Left cardiac atrium (tissue), 4 donors: ENCODE results near the gene RXFP1. TPM values are rescaled to one million over a fixed set of nuclear protein-coding genes. Genes with fewer than 3 reads are reported as not detected.

ENCODE experiments used
- ATAC-seq, 2 donors: fragments of 200-7000 bp; cut with Tn5 transposase; one replicate each; pipeline ENCODE4 v1.9.1; 2020; ENCODE audit warnings: mild to moderate bottlenecking in 2 of 2, moderate library complexity in 2 of 2
- DNase-seq: peaks from one replicate; pipeline ENCODE4 v3.0.0-alpha.2; 2020
- intact Hi-C, 2 donors: fragments of 100-400 bp; cut with DNase I; formaldehyde crosslinking; loops; one replicate each; pipeline versions ENCODE4 v1.14.1 to v1.15.1; 2022 to 2023
- total RNA-seq, 2 donors: library from RNA; stranded (reverse); fragmentation: NEBNext Ultra II Directional; extraction: Animal tissue kit (Norgen Biotek cat#: 25700); gene quantifications; one replicate each; pipeline ENCODE4 v1.2.1, GENCODE V29; 2021
- donor health status: DM: no; HTN: yes; CAD: no.
- donor health status: DM: no; HTN: yes; CAD: no; lungs with severe emphysema.
- donor health status: DM: yes; HTN: yes; CAD: no.
- donor health status: Dilated cardiomyopathy.

Gene RXFP1
- total RNA-seq, 2 donors from 2014 or later, result 0.18 TPM; not detected in 1

GRCh38 chr4:158540125-158540907, 18.6 kb downstream of the RXFP1 start:
- intact Hi-C loops, result no loop called here
- DNase-seq (no peak), ATAC-seq (no peak)

DNA sequence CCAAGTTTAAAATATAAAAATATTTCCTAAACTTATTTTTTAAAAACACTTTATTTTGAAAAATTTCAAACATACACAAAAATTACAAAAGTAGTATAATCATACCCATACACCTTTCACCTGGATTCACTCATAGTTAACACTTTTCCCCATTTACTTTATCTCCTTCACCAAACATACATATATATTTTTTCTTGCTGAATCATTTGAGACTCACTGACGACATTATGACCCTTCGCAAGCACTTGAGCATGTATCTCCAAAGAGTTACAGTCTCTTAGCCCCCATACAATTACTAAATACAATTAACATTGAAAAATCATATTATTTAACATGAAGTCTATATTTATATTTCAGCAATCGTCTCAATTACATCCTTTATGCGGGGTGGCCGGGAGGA, 19.8 kb downstream of the RXFP1 start:
- intact Hi-C loops, result no loop called here
- DNase-seq (no peak), ATAC-seq (no peak)

- intact Hi-C loops, result no loop called here
- no peak for DNase-seq
- no peak for ATAC-seq
Observed at GRCh38 chr4:158543191-158543590, 21.5 kb downstream of the RXFP1 start.

GRCh38 chr4:158544141-158544540, 22.5 kb downstream of the RXFP1 start:
- intact Hi-C loops, result no loop called here

GRCh38 chr4:158553364-158553763, 31.7 kb downstream of the RXFP1 start:
- intact Hi-C loops, result no loop called here
- ATAC-seq (no peak), DNase-seq (no peak)

More at GRCh38 chr4:158544141-158544540, 22.5 kb downstream of the RXFP1 start:
- ATAC-seq (no peak), DNase-seq (no peak)

- intact Hi-C loops, result no loop called here
- ATAC-seq (no peak), DNase-seq (no peak)
Observed at GRCh38 chr4:158560284-158560683, 38.6 kb downstream of the RXFP1 start.

DNA sequence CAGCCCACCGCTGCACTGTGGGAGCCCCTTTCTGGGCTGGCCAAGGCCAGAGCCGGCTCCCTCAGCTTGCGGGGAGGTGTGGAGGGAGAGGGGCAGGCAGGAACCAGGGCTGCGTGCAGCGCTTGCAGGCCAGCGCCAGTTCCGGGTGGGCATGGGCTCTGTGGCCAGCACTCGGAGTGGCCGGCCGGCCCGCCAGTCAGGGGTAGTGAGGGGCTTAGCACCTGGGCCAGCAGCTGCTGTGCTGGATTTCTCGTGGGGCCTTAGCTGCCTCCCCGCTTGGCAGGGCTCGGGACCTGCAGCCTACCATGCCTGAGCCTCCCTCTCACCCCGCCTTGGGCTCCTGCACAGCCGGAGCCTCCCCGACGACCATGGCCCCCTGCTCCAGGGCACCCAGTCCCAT, 45.2 kb downstream of the RXFP1 start:
- no peak for DNase-seq
- ATAC-seq, result no peak
- intact Hi-C loops, result no loop called here

DNA sequence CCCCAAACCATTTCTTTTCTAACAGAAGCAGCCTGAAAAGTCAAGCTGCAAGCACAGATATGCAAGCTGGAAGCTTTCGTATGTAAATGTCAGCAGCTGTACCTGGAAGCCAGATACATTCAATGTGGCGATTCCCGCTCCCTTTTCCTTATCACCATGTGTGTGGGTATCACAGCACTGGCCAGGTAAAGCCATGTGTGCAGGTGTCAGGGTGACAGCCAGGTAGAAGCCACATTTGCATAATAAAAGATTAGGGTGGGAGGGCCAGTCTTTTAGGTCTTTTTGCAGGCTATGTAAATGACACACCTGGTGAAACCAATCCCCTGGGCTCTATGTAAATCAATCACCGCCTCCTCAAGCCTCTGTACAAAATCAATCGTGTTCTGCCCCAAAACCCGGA, 50.1 kb downstream of the RXFP1 start:
- DNase-seq (no peak), ATAC-seq (no peak)
- intact Hi-C loops, result no loop called here

GRCh38 chr4:158572608-158573007, 50.9 kb downstream of the RXFP1 start:
- intact Hi-C loops, result no loop called here
- no peak for ATAC-seq
- no peak for DNase-seq

DNA sequence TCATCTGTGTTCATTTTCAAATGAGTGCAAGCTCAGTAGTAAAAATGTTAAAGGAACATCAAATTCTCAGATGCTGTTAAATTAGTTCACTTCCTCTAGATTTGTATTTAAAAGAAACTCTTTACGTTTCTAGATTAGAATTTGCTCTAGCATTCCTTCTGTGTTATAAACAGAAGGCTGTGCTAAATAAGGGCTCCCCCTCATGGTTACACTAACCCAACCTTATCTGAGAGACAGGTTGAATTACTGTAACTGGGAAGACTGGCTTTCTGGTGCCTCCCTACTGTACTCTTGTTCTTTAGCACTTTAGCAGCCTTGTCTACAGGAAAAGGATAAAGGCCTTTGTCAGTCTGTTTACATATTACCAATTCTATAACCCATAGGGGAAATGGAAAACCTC, 56.8 kb downstream of the RXFP1 start:
- DNase-seq, result no peak
- intact Hi-C loops, result no loop called here
- no peak for ATAC-seq

GRCh38 chr4:158580064-158580463, 58.4 kb downstream of the RXFP1 start:
- DNase-seq (no peak), ATAC-seq (no peak)
- intact Hi-C loops, result no loop called here

DNA sequence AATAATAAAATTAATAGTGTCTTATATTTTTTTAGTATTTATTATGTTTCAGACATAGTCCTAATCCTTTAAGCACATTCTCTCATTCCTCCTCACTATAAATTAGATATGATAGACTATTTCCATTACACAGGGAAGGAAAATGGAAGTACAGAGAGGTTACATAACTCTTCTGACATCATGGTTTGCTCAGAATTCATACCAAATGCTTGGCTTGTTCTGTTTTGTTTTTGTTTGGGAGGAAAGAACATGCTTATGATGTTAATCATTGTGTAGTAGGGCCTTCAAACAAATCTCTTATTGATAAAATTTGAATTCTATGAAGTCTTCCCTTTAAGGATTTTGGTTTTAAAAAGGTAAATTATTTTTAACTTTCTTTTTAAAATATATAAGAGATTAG, 59.5 kb downstream of the RXFP1 start:
- intact Hi-C loops, result no loop called here
- ATAC-seq (no peak), DNase-seq (no peak)

- no peak for ATAC-seq
- intact Hi-C loops, result no loop called here
- DNase-seq, result no peak
Observed at GRCh38 chr4:158586881-158587280, 65.2 kb downstream of the RXFP1 start.

DNA sequence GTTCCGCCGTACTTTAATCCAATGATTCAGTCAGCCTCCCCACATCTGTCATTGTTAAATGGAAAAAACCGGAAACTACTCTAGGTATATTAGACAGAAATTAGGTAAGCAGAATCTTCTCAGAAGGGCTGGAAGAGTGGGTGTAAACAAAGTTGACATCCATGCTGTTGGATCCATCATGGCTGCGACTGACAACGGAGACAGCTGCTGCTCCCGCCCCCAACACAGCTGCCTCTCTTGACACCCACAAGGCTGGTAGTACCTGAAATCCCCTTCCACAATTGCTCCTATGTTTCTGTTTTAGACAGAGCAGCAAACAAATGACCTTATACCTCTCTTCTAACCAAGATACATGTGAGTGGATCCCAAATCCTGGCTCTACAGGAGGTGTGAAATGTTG, 66.6 kb downstream of the RXFP1 start:
- ATAC-seq (no peak), DNase-seq (no peak)
- intact Hi-C loops, result no loop called here

- intact Hi-C loops, result no loop called here
- no peak for DNase-seq
- no peak for ATAC-seq
Observed at GRCh38 chr4:158588777-158589176, 67.1 kb downstream of the RXFP1 start.

DNA sequence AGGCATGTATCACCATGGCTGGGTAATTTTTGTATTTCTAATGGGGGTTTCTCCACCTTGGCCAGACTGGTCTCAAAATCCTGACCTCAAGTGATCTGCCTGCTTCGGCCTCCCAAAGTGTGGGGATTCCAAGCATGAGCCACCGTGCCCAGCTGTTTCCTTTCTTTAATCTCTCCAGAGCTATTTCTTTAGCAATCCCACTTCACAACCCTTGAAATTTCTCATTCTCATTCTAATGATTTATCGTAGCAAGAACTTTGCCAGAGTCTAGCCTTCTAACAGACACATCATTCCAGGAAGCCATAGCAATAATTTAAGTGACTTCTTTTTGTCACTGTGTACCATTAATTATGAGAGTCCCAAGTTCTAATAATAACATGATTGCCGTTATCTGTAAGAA, 68.6 kb downstream of the RXFP1 start:
- intact Hi-C loops, result no loop called here
- DNase-seq, result no peak
- ATAC-seq, result no peak

DNA sequence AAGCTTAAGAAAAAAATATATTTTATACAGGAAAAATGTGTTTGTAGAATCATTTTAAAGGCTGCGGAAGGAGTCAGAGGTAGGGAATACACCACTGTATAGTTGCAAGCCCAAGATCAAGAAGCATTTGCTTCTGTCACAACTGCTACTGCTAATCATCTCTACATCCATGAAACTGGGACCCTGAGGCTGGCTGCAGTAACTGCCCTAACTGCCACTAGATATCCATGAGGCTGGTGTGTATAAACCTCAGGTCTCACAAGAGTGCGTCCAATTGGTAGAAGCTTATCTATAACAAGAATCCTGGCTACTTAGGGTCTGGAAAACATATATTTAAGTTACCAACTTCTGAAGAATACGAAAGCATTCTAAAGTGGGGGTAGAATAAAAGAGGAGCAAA, 69.1 kb downstream of the RXFP1 start:
- DNase-seq (no peak), ATAC-seq (no peak)
- intact Hi-C loops, result no loop called here

- DNase-seq (no peak), ATAC-seq (no peak)
- intact Hi-C loops, result no loop called here
Observed at GRCh38 chr4:158597879-158598596, 76.4 kb downstream of the RXFP1 start.

DNA sequence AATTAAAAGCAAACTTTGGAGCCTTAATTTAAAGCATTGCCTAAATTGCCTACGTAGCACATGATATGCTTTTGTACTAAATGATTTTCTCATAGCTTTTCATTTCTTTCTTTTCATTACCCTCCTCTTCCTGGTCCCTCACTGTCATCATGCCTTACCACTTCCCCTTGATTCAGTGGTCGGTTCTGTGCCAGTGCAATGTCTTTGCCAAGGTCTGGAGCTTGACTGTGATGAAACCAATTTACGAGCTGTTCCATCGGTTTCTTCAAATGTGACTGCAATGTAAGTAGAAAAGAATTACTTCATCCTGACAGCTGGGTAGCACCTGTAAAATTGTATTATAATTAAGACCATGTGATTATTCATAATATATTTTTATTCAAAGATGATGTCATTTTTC, 77.5 kb downstream of the RXFP1 start:
- DNase-seq (no peak), ATAC-seq (no peak)
- intact Hi-C loops, result no loop called here

DNA sequence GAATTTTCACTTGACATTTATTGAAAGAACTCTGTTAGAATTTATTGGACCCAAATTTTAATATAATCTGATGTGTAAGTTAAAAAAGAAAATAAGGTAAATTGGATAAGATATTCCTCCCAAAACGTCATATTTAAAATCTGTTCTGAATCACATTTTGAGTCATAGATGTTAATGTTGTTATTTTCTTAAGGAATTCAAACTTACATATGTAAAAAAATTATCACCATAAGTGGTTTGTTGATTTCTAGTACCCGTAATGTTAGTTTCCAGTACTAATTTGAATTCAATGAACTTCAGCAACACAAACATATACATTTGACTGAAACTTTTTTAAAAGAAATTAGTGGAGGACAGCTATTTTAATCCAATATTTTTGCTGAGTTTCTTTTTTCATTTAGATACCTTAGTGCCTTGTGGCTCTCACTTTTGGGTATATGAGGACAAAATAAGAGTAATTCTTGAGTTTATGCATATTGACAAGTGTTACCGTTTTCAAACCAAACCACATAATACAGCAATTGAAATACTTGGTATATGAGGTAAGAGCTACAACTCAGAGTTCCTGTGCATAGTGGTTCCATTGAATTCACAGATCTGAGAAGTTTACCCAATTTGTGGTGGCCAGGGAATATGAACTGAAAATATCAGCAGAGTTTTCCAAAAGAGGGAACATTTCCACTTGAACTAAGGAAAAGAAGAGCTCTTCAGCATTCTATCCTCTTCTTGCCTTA, 78.2 kb downstream of the RXFP1 start:
- intact Hi-C loops, result no loop called here
- DNase-seq, result no peak
- ATAC-seq, result no peak
